Measurements from ENCODE around the gene CCBE1. TPM values are rescaled to one million over a fixed set of nuclear protein-coding genes. Genes with fewer than 3 reads are reported as not detected.
A peak's percentile ranks its signal among the peaks of the same experiment; 100 is the strongest.

The CCBE1 gene
- total RNA-seq, 2 experiments from 2014 or later, result not detected

GRCh38 chr18:59460072-59460420 is 237.2 kb downstream of the CCBE1 start:
- H3K27me3 Mint-ChIP-seq, result peaks cover 8% of the 10 kb centered on the region
- no peaks in the 10 kb centered on the region for H3K4me1 Mint-ChIP-seq (ENCODE audit: low read depth)
- H3K9me3 Mint-ChIP-seq, result no peaks in the 10 kb centered on the region
- TF ChIP-seq CTCF (IDR thresholded peaks at IDR 0.05), result no peak
- no peak overlapping the region for H3K27ac Mint-ChIP-seq
- no peak for DNase-seq
- intact Hi-C loops (cut with micrococcal nuclease), result no loop called here
- CTCF ChIA-PET, result interaction anchor here (1.2 to 5.7 kb wide), 16 partner anchors 8 to 530 kb away, joined by 3 to 76 read pairs (median 4); no protein-coding TSS in a partner anchor
- POLR2A ChIA-PET, result no interaction called here
- no peaks in the 10 kb centered on the region for H3K36me3 Mint-ChIP-seq (ENCODE audit: low read depth)
- no peak overlapping the region for H3K4me3 Mint-ChIP-seq
- ATAC-seq, result no peak

DNA sequence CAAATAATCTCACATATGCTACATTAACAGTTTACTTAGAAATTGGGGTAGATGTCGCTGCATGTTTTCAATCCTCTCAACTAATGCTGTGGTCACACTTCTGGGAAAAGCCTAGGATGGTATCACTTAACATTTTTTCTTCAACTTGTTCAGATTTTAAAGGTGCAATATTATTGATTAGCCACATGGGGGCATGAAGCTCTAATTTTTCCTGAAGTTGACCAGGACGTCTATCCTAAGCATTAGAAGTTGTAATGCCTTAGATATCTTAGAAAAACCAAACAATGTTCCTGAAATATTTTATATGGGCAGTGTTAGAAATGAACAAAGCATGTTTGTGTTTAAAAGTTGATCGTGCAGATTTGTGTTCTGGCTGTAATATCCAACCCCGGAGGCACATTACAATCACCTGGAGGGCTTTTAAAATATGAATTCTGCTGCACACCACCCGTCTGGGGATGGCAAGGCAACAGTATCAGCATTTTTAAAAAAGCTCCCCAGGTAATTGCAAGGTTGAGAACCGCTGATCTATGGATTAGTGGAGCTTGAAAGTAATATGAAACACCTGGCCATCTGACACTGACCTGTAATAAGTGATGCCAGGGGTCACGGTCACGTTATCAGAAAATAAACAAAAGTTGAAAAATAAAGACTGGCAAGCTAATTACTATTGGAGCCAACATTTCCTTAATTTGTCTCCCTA is 237.7 kb downstream of the CCBE1 start:
- CTCF ChIA-PET, result interaction anchor here (0.7 to 5.7 kb wide), 22 partner anchors 9 to 531 kb away, joined by 3 to 76 read pairs (median 4); partner anchors contain the start of gene CCBE1
- H3K36me3 Mint-ChIP-seq (ENCODE audit: low read depth), result no peaks in the 10 kb centered on the region
- peak; percentile 57 for TF ChIP-seq CTCF (IDR thresholded peaks at IDR 0.05)
- intact Hi-C loops (cut with micrococcal nuclease), result loop anchor here (10.0 kb wide), 1 partner anchor 365 kb away; no protein-coding TSS in a partner anchor
- H3K27ac Mint-ChIP-seq, result no peak overlapping the region
- H3K4me3 Mint-ChIP-seq, result no peak overlapping the region
- peaks cover 8% of the 10 kb centered on the region for H3K27me3 Mint-ChIP-seq
- ATAC-seq (no peak), DNase-seq (no peak)
- no peaks in the 10 kb centered on the region for H3K9me3 Mint-ChIP-seq
- no peaks in the 10 kb centered on the region for H3K4me1 Mint-ChIP-seq (ENCODE audit: low read depth)
- POLR2A ChIA-PET, result no interaction called here

- Mint-ChIP-seq H3K4me1 (ENCODE audit: low read depth) (no peaks in the 10 kb centered on the region), H3K9me3 (no peaks in the 10 kb centered on the region), H3K4me3 (no peak overlapping the region), H3K27ac (no peak overlapping the region), H3K36me3 (ENCODE audit: low read depth) (no peaks in the 10 kb centered on the region), H3K27me3 (peaks cover 8% of the 10 kb centered on the region)
- ATAC-seq (no peak), DNase-seq (no peak)
- no peak for TF ChIP-seq CTCF (IDR thresholded peaks at IDR 0.05)
- POLR2A ChIA-PET, result no interaction called here
- intact Hi-C loops (cut with micrococcal nuclease), result loop anchor here (10.0 kb wide), 1 partner anchor 366 kb away; no protein-coding TSS in a partner anchor
- CTCF ChIA-PET, result interaction anchor here (0.7 to 5.7 kb wide), 16 partner anchors 10 to 365 kb away, joined by 3 to 76 read pairs (median 4); partner anchors contain the start of gene CCBE1
Measured at GRCh38 chr18:59458575-59458974, 238.6 kb downstream of the CCBE1 start.

DNA sequence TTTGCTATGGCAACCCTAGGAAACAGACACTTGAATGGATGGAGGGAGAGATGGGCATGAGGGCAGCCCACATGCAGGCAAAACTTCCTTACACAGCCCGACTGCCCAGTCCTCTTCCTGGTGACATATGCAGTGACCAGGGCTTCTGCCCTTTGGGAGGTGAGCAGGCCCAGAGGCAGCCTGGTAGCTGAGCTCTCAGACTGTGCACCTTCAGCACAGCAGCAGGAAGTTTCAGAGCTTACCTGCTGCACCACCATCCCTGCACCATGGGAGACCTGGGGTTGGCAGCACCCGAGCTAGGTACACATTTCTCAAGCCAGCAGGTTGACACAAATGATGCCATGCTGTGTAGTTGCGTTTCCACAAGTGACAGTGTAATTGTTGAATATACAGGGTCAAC is 240.6 kb downstream of the CCBE1 start:
- no peak for DNase-seq
- intact Hi-C loops (cut with micrococcal nuclease), result loop anchor here (10.0 kb wide), 1 partner anchor 368 kb away; no protein-coding TSS in a partner anchor
- Mint-ChIP-seq H3K4me1 (ENCODE audit: low read depth) (no peaks in the 10 kb centered on the region), H3K27ac (no peak overlapping the region), H3K27me3 (peaks cover 8% of the 10 kb centered on the region), H3K9me3 (no peaks in the 10 kb centered on the region), H3K4me3 (no peak overlapping the region), H3K36me3 (ENCODE audit: low read depth) (no peaks in the 10 kb centered on the region)
- ChIA-PET CTCF (interaction anchor here (5.7 kb wide), 1 partner anchor 367 kb away, joined by 76 read pairs; no protein-coding TSS in a partner anchor), POLR2A (no interaction called here)
- TF ChIP-seq CTCF (IDR thresholded peaks at IDR 0.05), result no peak
- no peak for ATAC-seq

GRCh38 chr18:59455728-59456276 is 241.4 kb downstream of the CCBE1 start:
- DNase-seq (no peak), ATAC-seq (no peak)
- no peak overlapping the region for H3K4me3 Mint-ChIP-seq
- H3K4me1 Mint-ChIP-seq (ENCODE audit: low read depth), result no peaks in the 10 kb centered on the region
- H3K9me3 Mint-ChIP-seq, result no peaks in the 10 kb centered on the region
- no peaks in the 10 kb centered on the region for H3K36me3 Mint-ChIP-seq (ENCODE audit: low read depth)
- intact Hi-C loops (cut with micrococcal nuclease), result loop anchor here (10.0 kb wide), 1 partner anchor 369 kb away; no protein-coding TSS in a partner anchor
- CTCF ChIA-PET, result no interaction called here
- no peak for TF ChIP-seq CTCF (IDR thresholded peaks at IDR 0.05)
- peaks cover 8% of the 10 kb centered on the region for H3K27me3 Mint-ChIP-seq
- H3K27ac Mint-ChIP-seq, result no peak overlapping the region
- POLR2A ChIA-PET, result no interaction called here

Data from activated CD8-positive, alpha-beta T cell treated with anti-CD3 and anti-CD28 coated beads for 36 hours (primary cell).